IMR-90 (cell line): ENCODE data around the gene DDC. TPM values are rescaled to one million over a fixed set of nuclear protein-coding genes. Genes with fewer than 3 reads are reported as not detected.

ENCODE experiments used
- ATAC-seq: fragments of 200-7000 bp; cut with Tn5 transposase; 2 replicates; pipeline ENCODE4 v1.9.1; 2020; ENCODE audit warnings: low read depth, mild to moderate bottlenecking, moderate library complexity
- Bru-seq: library from RNA; stranded (reverse); fragments of 400-500 nt; gene quantifications from one replicate; lab custom pipeline; 2021; lab: Mats Ljungman, UMichigan
- BruChase-seq, 2 experiments: library from RNA; stranded (reverse); fragments of 400-500 nt; gene quantifications; one replicate each; lab custom pipeline; 2021; lab: Mats Ljungman, UMichigan
- BruUV-seq: library from RNA; stranded (reverse); fragments of 400-500 nt; replicated peaks from 2 replicates; lab custom pipeline; 2021; lab: Mats Ljungman, UMichigan
- CTCF ChIA-PET: fragments of 300-600 bp; formaldehyde crosslinking; extraction: SDS; loops from one replicate; lab custom pipeline; 2021; ENCODE audit warnings: antibody characterized with exemption; lab: Yijun Ruan, JAX
- POLR2A ChIA-PET: fragments of 300-600 bp; sonication (Branson Sonifier 250); formaldehyde crosslinking; loops from one replicate; lab custom pipeline; 2022; ENCODE audit warnings: antibody characterized with exemption; ENCODE audit not compliant: unreplicated experiment; lab: Charles Lee
- DNase-seq: peaks from one replicate; pipeline ENCODE4 v3.0.0; 2013
- H2AFZ ChIP-seq: replicated peaks from 2 replicates; pipeline ENCODE3; 2013; ENCODE audit warnings: low read length, mild to moderate bottlenecking; ENCODE audit not compliant: poor library complexity
- H2AK5ac ChIP-seq: 2 replicates; pipeline ENCODE4 v1.6.1; 2013; ENCODE audit warnings: low read depth, low read length, inconsistent platforms
- H2AK9ac ChIP-seq: replicated peaks from 2 replicates; pipeline ENCODE3; 2013; ENCODE audit warnings: mild to moderate bottlenecking, low read depth, low read length, moderate library complexity; ENCODE audit not compliant: poor library complexity
- H2BK120ac ChIP-seq: 2 replicates; pipeline ENCODE4 v1.6.1; 2013; ENCODE audit warnings: low read depth, low read length, inconsistent platforms
- H2BK15ac ChIP-seq: 3 replicates; pipeline ENCODE4 v1.6.1; 2013; ENCODE audit warnings: low read depth, low read length, inconsistent platforms
- H2BK20ac ChIP-seq: 2 replicates; pipeline ENCODE4 v1.6.1; 2013; ENCODE audit warnings: low read depth, mild to moderate bottlenecking, inconsistent platforms, low read length, moderate library complexity
- H2BK5ac ChIP-seq: 2 replicates; pipeline ENCODE4 v1.6.1; 2013; ENCODE audit warnings: mild to moderate bottlenecking, low read depth, low read length, inconsistent platforms; ENCODE audit not compliant: poor library complexity, severe bottlenecking
- H3K14ac ChIP-seq: replicated peaks from 2 replicates; pipeline ENCODE4 v1.6.1; 2013; ENCODE audit warnings: low read depth, low read length, inconsistent platforms
- H3K18ac ChIP-seq: 2 replicates; pipeline ENCODE4 v1.6.1; 2013; ENCODE audit warnings: low read depth, low read length, control low read depth
- H3K23ac ChIP-seq: 2 replicates; pipeline ENCODE4 v1.6.1; 2013; ENCODE audit warnings: low read depth, low read length, inconsistent platforms
- H3K27ac ChIP-seq: 2 replicates; pipeline ENCODE4 v1.5.1; 2013; ENCODE audit warnings: mild to moderate bottlenecking, control low read depth, low read length; ENCODE audit not compliant: insufficient read depth
- H3K27me3 ChIP-seq: 2 replicates; pipeline ENCODE4 v1.6.1; 2013; ENCODE audit warnings: low read length; ENCODE audit not compliant: control insufficient read depth, insufficient read depth
- H3K36me3 ChIP-seq: 2 replicates; pipeline ENCODE4 v1.6.1; 2013; ENCODE audit warnings: low read length, mixed read lengths; ENCODE audit not compliant: control insufficient read depth, insufficient read depth
- H3K4ac ChIP-seq: 2 replicates; pipeline ENCODE4 v1.6.1; 2013; ENCODE audit warnings: low read depth, low read length, inconsistent platforms
- H3K4me1 ChIP-seq: 2 replicates; pipeline ENCODE4 v1.6.1; 2013; ENCODE audit warnings: low read length, mixed read lengths; ENCODE audit not compliant: control insufficient read depth, insufficient read depth
- H3K4me2 ChIP-seq: 2 replicates; pipeline ENCODE4 v1.6.1; 2013; ENCODE audit warnings: low read depth, mild to moderate bottlenecking, control low read depth, low read length, moderate library complexity
- H3K4me3 ChIP-seq: 2 replicates; pipeline ENCODE4 v1.5.1; 2013; ENCODE audit warnings: low read depth, mild to moderate bottlenecking, control low read depth, low read length, moderate library complexity; ENCODE audit not compliant: insufficient read depth
- H3K56ac ChIP-seq: 2 replicates; pipeline ENCODE4 v1.6.1; 2013; ENCODE audit warnings: low read length, inconsistent platforms; ENCODE audit not compliant: insufficient read depth; ENCODE audit errors: extremely low read depth
- H3K79me1 ChIP-seq, 2 experiments: 2 replicates each; pipeline ENCODE4 v1.6.1; 2013; ENCODE audit warnings: low read length in 2 of 2, inconsistent platforms in 1 of 2, low read depth in 1 of 2
- H3K9ac ChIP-seq: 2 replicates; pipeline ENCODE4 v1.6.1; 2013; ENCODE audit warnings: low read depth, low read length, control low read depth
- H3K9me1 ChIP-seq: 2 replicates; pipeline ENCODE4 v1.6.1; 2013; ENCODE audit warnings: low read length, inconsistent platforms; ENCODE audit not compliant: insufficient read depth
- H3K9me3 ChIP-seq: 2 replicates; pipeline ENCODE4 v1.6.1; 2013; ENCODE audit warnings: low read length; ENCODE audit not compliant: control insufficient read depth, insufficient read depth
- H4K20me1 ChIP-seq: 2 replicates; pipeline ENCODE4 v1.6.1; 2013; ENCODE audit warnings: low read length, inconsistent platforms; ENCODE audit not compliant: insufficient read depth
- H4K5ac ChIP-seq: 2 replicates; pipeline ENCODE4 v1.6.1; 2013; ENCODE audit warnings: mild to moderate bottlenecking, low read depth, low read length, control low read depth
- H4K8ac ChIP-seq, 2 experiments: 2 replicates each; pipeline ENCODE4 v1.6.1; 2013; ENCODE audit warnings: low read depth in 2 of 2, low read length in 2 of 2, control low read depth in 1 of 2, inconsistent platforms in 1 of 2
- H4K91ac ChIP-seq: 2 replicates; pipeline ENCODE4 v1.6.1; 2013; ENCODE audit warnings: low read depth, low read length, inconsistent platforms; ENCODE audit not compliant: insufficient read depth
- CEBPB ChIP-seq: IDR thresholded peaks from 2 replicates; pipeline ENCODE4 v1.6.1; 2012; ENCODE audit warnings: low read depth, low read length, improper control_type of control experiment
- CTCF ChIP-seq: conservative IDR thresholded peaks from 2 replicates; pipeline ENCODE4 v1.5.1; 2012; ENCODE audit warnings: mild to moderate bottlenecking, low read depth, low read length, improper control_type of control experiment
- ELK1 ChIP-seq: fragments of 150-350 bp; IDR thresholded peaks from 2 replicates; pipeline ENCODE4 v1.6.1; 2016; ENCODE audit warnings: low read depth, mild to moderate bottlenecking, low read length, moderate library complexity, borderline replicate concordance
- FOS ChIP-seq: fragments of 150-350 bp; IDR thresholded peaks from 2 replicates; pipeline ENCODE4 v1.6.1; 2016; ENCODE audit warnings: low read depth, low read length
- MAFK ChIP-seq: IDR thresholded peaks from 2 replicates; pipeline ENCODE4 v1.6.1; 2012; ENCODE audit warnings: low read depth, low read length, improper control_type of control experiment
- MXI1 ChIP-seq: IDR thresholded peaks from 2 replicates; pipeline ENCODE4 v1.6.1; 2012; ENCODE audit warnings: low read depth, mild to moderate bottlenecking, low read length, moderate library complexity, borderline replicate concordance
- NFE2L2 ChIP-seq: fragments of 150-350 bp; IDR thresholded peaks from 2 replicates; pipeline ENCODE4 v1.6.1; 2016; ENCODE audit warnings: low read depth, mild to moderate bottlenecking, low read length
- RAD21 ChIP-seq: IDR thresholded peaks from 2 replicates; pipeline ENCODE4 v1.6.1; 2012; ENCODE audit warnings: low read length, improper control_type of control experiment
- RCOR1 ChIP-seq: IDR thresholded peaks from 2 replicates; pipeline ENCODE4 v1.6.1; 2012; ENCODE audit warnings: mild to moderate bottlenecking, low read length, improper control_type of control experiment; ENCODE audit not compliant: insufficient replicate concordance
- RFX5 ChIP-seq: IDR thresholded peaks from 2 replicates; pipeline ENCODE4 v1.8.0; 2012; ENCODE audit warnings: low read depth, mild to moderate bottlenecking, low read length, moderate library complexity
- SMC3 ChIP-seq: fragments of 150-350 bp; IDR thresholded peaks from 2 replicates; pipeline ENCODE4 v1.6.1; 2016; ENCODE audit warnings: low read depth, mild to moderate bottlenecking, antibody characterized with exemption, low read length, moderate library complexity
- USF2 ChIP-seq: fragments of 150-350 bp; IDR thresholded peaks from 2 replicates; pipeline ENCODE4 v1.6.1; 2017; ENCODE audit warnings: mild to moderate bottlenecking, antibody characterized with exemption, low read length, low read depth
- WGBS, 2 experiments: methylation state at CpG; one replicate each; pipeline versions ENCODE4 v1.1.5 to v1.1.7; 2013; ENCODE audit warnings: missing lambda C conversion rate in 2 of 2; ENCODE audit not compliant: insufficient read length in 1 of 2; ENCODE audit errors: extremely low coverage in 2 of 2; 5-methylcytosine and 5-hydroxymethylcytosine counted together
- dilution Hi-C: fragments of 300-500 bp; cut with HindIII; formaldehyde crosslinking; loops from one replicate; pipeline ENCODE4 v1.14.3; 2018; ENCODE audit warnings: low sequenced_read_pairs; ENCODE audit not compliant: unreplicated experiment
- in situ Hi-C: fragments of 300-500 bp; cut with MboI; formaldehyde crosslinking; loops from 3 replicates; pipeline ENCODE4 v1.14.3; 2019; ENCODE audit warnings: low sequenced_read_pairs, inconsistent platforms, mixed read lengths
- intact Hi-C: fragments of 100-400 bp; cut with micrococcal nuclease; formaldehyde crosslinking; loops from 2 replicates; pipeline ENCODE4 v1.10.0; 2022
- long read RNA-seq: library from polyadenylated mRNA; unstranded; transcript quantifications from one replicate; pipeline ENCODE4 v2.0.0, GENCODE V29; 2021; ENCODE audit not compliant: unreplicated experiment
- polyA plus RNA-seq, 3 experiments: library from polyadenylated mRNA; depleted of rRNA; stranded (reverse); fragments of >200 nt; gene quantifications; 2 replicates each; pipeline ENCODE4 v1.2.3, GENCODE V29; 2012; ENCODE audit warnings: low replicate concordance in 1 of 3
- total RNA-seq: library from RNA; depleted of rRNA; stranded (reverse); fragments of >200 nt; gene quantifications from 2 replicates; pipeline ENCODE4 v1.2.3, GENCODE V29; 2012; rRNA removed

DDC gene
- total RNA-seq (not detected in 2 replicates), polyA plus RNA-seq (2012; rRNA removed) (not detected in 2 replicates), Bru-seq, nascent RNA (percentile 4 among the genes with signal in this experiment), BruChase-seq, experiment 1, labeled RNA remaining after a 6-hour chase (not detected), BruChase-seq, experiment 2, labeled RNA remaining after a 2-hour chase (not detected)
- polyA plus RNA-seq (2012; cell fraction: cytosol; rRNA removed): not detected in 2 replicates
- not detected in 2 replicates for polyA plus RNA-seq (2012; cell fraction: nucleus; rRNA removed; ENCODE audit: low replicate concordance)
- long read RNA-seq: 0 reads

- H2BK5ac ChIP-seq: no peak within 1 kb of the TSS
- H2AFZ ChIP-seq: no peak within 1 kb of the TSS
- ChIA-PET CTCF (no interaction called here), POLR2A (no interaction called here)
- no peak within 1 kb of the TSS for H3K23ac ChIP-seq
- no peaks in the 10 kb centered on the region for H3K4me1 ChIP-seq
- dilution Hi-C loops (no loop called here), intact Hi-C loops (no loop called here), in situ Hi-C loops (no loop called here)
- H3K9me3 ChIP-seq: 0 out of 2 replicates have a peak, but pooled peaks cover 1% of the 10 kb centered on the region
- H4K91ac ChIP-seq: no peak within 1 kb of the TSS
- H2BK20ac ChIP-seq: no peak within 1 kb of the TSS
- peaks cover 15% of the 10 kb centered on the region for H3K27me3 ChIP-seq
- DNase-seq (no peak), ATAC-seq (no peak)
- H3K9ac ChIP-seq: no peak within 1 kb of the TSS
- no TSS peak for BruUV-seq
- no peak within 1 kb of the TSS for H3K14ac ChIP-seq
- no peak within 1 kb of the TSS for H2BK120ac ChIP-seq
- H4K5ac ChIP-seq: no peak within 1 kb of the TSS
- H3K79me1 ChIP-seq: no peaks in the 10 kb centered on the region
- no CpG with 5 or more reads among the region's 8 CpGs for WGBS, 2 experiments
- H3K56ac ChIP-seq: no peak within 1 kb of the TSS
- H2BK15ac ChIP-seq: no peak within 1 kb of the TSS
- H2AK9ac ChIP-seq: no peak within 1 kb of the TSS
- no peak within 1 kb of the TSS for H2AK5ac ChIP-seq
- no peaks in the 10 kb centered on the region for H3K36me3 ChIP-seq
- H4K8ac ChIP-seq: no peak within 1 kb of the TSS
- H3K4me3 ChIP-seq: no peak within 1 kb of the TSS
- no peak within 1 kb of the TSS for H3K27ac ChIP-seq
- H3K9me1 ChIP-seq: no peaks in the 10 kb centered on the region; the same call in 1 of the 2 replicates
- H3K4me2 ChIP-seq: no peak within 1 kb of the TSS
- H3K4ac ChIP-seq: no peak within 1 kb of the TSS
- H3K18ac ChIP-seq: no peak within 1 kb of the TSS
- H4K20me1 ChIP-seq: no peaks in the 10 kb centered on the region
- TF ChIP-seq RFX5 (no peak), ELK1 (no peak), SMC3 (no peak), RAD21 (no peak), USF2 (no peak), CTCF (no peak), NFE2L2 (no peak), MXI1 (no peak), RCOR1 (no peak), CEBPB (no peak), MAFK (no peak), FOS (no peak)
Measured at GRCh38 chr7:50564640-50565558, at the start of gene DDC. TSS of gene DDC (minus strand) at chr7:50565405. CDS start at chr7:50544085, 21,320 bp downstream.
